HEK293 (cell line): ENCODE results near the gene SERTAD2.

Experiments
- BCL11A ChIP-seq: fragments of 450-650 bp; formaldehyde crosslinking; IDR thresholded peaks from 2 replicates; pipeline ENCODE4 v1.5.1; 2016; ENCODE audit warnings: low read depth, missing biosample characterization, missing genetic modification characterization
- PRDM1 ChIP-seq: fragments of 450-650 bp; formaldehyde crosslinking; IDR thresholded peaks from 2 replicates; pipeline ENCODE4; 2016; ENCODE audit warnings: missing biosample characterization, missing genetic modification characterization
- SETDB1 ChIP-seq: IDR thresholded peaks from one replicate; pipeline ENCODE4 v1.6.1; 2017; ENCODE audit warnings: mild to moderate bottlenecking, low read length, moderate library complexity, mixed read lengths; ENCODE audit not compliant: insufficient read length
- SP7 ChIP-seq: fragments of 450-650 bp; formaldehyde crosslinking; IDR thresholded peaks from 2 replicates; pipeline ENCODE4 v1.5.1; 2016; ENCODE audit warnings: missing biosample characterization, missing genetic modification characterization
- ZBTB8A ChIP-seq: fragments of 450-650 bp; formaldehyde crosslinking; IDR thresholded peaks from 2 replicates; pipeline ENCODE4 v1.5.1; 2016; ENCODE audit warnings: missing biosample characterization, missing genetic modification characterization
- ZFP69B ChIP-seq: fragments of 450-650 bp; formaldehyde crosslinking; IDR thresholded peaks from 2 replicates; pipeline ENCODE4 v1.5.1; 2016; ENCODE audit warnings: missing biosample characterization, missing genetic modification characterization
- ZNF133 ChIP-seq: fragments of 450-650 bp; formaldehyde crosslinking; IDR thresholded peaks from 2 replicates; pipeline ENCODE4 v1.5.1; 2016; ENCODE audit warnings: missing biosample characterization, missing genetic modification characterization
- ZNF292 ChIP-seq: fragments of 450-650 bp; formaldehyde crosslinking; IDR thresholded peaks from 2 replicates; pipeline ENCODE4 v1.5.1; 2016; ENCODE audit warnings: low read depth, missing biosample characterization, missing genetic modification characterization, borderline replicate concordance
- ZNF324 ChIP-seq: fragments of 450-650 bp; formaldehyde crosslinking; IDR thresholded peaks from 2 replicates; pipeline ENCODE4 v1.5.1; 2016; ENCODE audit warnings: missing biosample characterization, missing genetic modification characterization
- ZNF514 ChIP-seq: fragments of 450-650 bp; formaldehyde crosslinking; IDR thresholded peaks from 2 replicates; pipeline ENCODE4 v1.5.1; 2016; ENCODE audit warnings: missing biosample characterization, missing genetic modification characterization
- TF ChIP-seq, protein P1 (sequence below): fragments of 450-650 bp; formaldehyde crosslinking; IDR thresholded peaks from 2 replicates; pipeline ENCODE4 v1.5.1; 2016; ENCODE audit warnings: missing biosample characterization, missing genetic modification characterization

DNA sequence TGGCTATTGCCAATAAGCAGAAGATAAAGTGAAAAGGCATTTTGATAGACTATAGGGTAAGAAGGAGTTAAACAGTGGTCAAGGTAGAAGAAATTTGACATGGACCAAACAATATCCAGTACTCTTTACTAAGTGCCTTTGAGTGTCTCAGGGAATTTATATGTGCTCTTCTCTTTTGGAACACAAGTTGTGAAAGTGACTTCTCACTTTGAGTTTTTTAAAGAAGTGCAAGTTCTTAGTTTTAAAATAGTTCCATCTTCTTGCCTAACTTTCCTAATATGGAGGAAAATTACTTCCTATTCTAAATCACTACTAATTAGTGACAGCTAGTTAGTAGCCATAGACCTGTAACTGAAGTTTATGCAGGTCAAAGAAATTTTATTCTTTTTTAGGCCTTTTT, 66.2 kb downstream of the SERTAD2 start:
- TF ChIP-seq, protein P1, sequence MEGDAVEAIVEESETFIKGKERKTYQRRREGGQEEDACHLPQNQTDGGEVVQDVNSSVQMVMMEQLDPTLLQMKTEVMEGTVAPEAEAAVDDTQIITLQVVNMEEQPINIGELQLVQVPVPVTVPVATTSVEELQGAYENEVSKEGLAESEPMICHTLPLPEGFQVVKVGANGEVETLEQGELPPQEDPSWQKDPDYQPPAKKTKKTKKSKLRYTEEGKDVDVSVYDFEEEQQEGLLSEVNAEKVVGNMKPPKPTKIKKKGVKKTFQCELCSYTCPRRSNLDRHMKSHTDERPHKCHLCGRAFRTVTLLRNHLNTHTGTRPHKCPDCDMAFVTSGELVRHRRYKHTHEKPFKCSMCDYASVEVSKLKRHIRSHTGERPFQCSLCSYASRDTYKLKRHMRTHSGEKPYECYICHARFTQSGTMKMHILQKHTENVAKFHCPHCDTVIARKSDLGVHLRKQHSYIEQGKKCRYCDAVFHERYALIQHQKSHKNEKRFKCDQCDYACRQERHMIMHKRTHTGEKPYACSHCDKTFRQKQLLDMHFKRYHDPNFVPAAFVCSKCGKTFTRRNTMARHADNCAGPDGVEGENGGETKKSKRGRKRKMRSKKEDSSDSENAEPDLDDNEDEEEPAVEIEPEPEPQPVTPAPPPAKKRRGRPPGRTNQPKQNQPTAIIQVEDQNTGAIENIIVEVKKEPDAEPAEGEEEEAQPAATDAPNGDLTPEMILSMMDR: no peak
- no peak for TF ChIP-seq ZNF133 (tag by site-specific recombination)
- TF ChIP-seq ZNF324: no peak
- no peak for TF ChIP-seq ZNF514 (tag by site-specific recombination)
- no peak for TF ChIP-seq SETDB1
- TF ChIP-seq ZNF292 (tag by site-specific recombination): no peak
- TF ChIP-seq ZFP69B (tag by site-specific recombination): no peak
- no peak for TF ChIP-seq BCL11A (tag by site-specific recombination)
- no peak for TF ChIP-seq SP7
- TF ChIP-seq PRDM1 (tag by site-specific recombination): no peak
- no peak for TF ChIP-seq ZBTB8A (tag by site-specific recombination)
